ENCODE data around the gene PKIB.

The PKIB gene

GRCh38 chr6:122758927-122759334 lies 148.7 kb downstream of the PKIB start:
- no peak for TF ChIP-seq CTCF (IDR thresholded peaks at IDR 0.05; ENCODE audit: low read depth, low read length)
- DNase-seq (ENCODE audit: extremely low read depth, low read depth), result no peak

GRCh38 chr6:122760330-122760729 lies 150.1 kb downstream of the PKIB start:
- no peak for DNase-seq (ENCODE audit: extremely low read depth, low read depth)
- TF ChIP-seq CTCF (IDR thresholded peaks at IDR 0.05; ENCODE audit: low read depth, low read length), result no peak

GRCh38 chr6:122766256-122766655 lies 156.1 kb downstream of the PKIB start:
- DNase-seq (ENCODE audit: extremely low read depth, low read depth), result no peak
- no peak for TF ChIP-seq CTCF (IDR thresholded peaks at IDR 0.05; ENCODE audit: low read depth, low read length)

GRCh38 chr6:122770835-122771601 lies 160.8 kb downstream of the PKIB start:
- TF ChIP-seq CTCF (IDR thresholded peaks at IDR 0.05; ENCODE audit: low read depth, low read length), result no peak; the same call in 1 of the 2 replicates
- no peak for DNase-seq (ENCODE audit: extremely low read depth, low read depth)

- no peak for TF ChIP-seq CTCF (IDR thresholded peaks at IDR 0.05; ENCODE audit: low read depth, low read length)
- DNase-seq (ENCODE audit: extremely low read depth, low read depth), result no peak
Observed at GRCh38 chr6:122772724-122773415, 162.7 kb downstream of the PKIB start.

All from AG09319 (cell line).